SK-N-DZ (cell line): ENCODE results near the gene ORMDL1.
A peak's percentile ranks its signal among the peaks of the same experiment; 100 is the strongest.
"Not testable (repeated sequence)": the region's sequence is repeated elsewhere in the genome, so short reads cannot be mapped to it uniquely, and the experiment has no call there.

Experiments used
- DNase-seq: peaks from one replicate; pipeline ENCODE4 v3.0.0-alpha.2; 2015; ENCODE audit warnings: low spot score

The ORMDL1 gene

DNA sequence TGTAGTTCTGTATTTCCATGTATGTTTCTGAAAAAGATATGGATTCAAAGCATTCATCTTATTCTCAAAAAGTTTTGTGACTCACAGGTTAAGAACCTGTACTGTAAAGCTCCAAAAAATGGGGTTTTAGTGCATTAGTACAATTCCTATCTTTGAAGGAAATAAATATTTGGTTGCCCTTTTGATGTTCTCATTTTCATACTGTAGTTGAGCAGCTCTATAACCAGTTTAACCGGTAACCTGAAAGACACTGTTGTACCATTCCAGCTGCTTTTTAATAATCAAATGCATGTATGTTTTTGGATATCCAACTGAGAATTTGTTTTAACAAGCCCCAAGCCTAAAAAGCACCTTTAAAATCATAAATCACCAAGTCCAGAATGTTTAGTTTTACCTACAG, 11.9 kb downstream of the ORMDL1 start:
- no peak for DNase-seq

DNA sequence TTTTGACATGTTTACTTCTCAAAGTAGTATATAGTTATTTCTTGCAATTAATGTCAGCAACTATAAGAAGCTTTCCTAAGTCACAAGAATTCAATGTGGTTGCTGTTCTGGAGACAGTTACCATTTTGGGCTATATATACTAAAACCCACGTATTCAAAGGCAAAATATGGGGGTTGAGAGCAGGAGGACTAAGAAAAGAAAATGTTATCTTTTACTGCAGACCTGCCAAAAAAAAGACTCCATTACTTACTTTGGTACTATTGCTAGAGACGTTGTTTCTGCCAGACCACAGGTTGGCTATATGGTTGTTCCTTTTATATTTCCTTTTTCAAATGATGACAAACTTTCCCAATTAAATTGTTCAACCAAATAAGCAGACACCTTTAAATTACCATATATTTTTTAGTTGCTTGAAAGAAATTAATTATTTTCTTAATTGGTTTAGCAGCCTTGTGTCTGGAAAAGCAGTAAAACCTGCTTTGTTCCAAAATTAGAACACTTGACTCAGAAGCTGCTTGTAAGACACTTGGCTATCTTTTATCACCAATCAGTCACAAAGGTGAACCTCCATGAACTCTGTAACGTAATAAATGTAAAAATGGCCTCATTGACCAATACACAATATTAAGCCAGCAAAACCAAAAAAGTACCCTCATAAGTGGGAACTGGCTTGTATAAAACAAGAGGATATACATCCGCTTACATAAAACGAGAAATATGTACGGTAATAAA, 13.4 kb downstream of the ORMDL1 start:
- no peak for DNase-seq

DNA sequence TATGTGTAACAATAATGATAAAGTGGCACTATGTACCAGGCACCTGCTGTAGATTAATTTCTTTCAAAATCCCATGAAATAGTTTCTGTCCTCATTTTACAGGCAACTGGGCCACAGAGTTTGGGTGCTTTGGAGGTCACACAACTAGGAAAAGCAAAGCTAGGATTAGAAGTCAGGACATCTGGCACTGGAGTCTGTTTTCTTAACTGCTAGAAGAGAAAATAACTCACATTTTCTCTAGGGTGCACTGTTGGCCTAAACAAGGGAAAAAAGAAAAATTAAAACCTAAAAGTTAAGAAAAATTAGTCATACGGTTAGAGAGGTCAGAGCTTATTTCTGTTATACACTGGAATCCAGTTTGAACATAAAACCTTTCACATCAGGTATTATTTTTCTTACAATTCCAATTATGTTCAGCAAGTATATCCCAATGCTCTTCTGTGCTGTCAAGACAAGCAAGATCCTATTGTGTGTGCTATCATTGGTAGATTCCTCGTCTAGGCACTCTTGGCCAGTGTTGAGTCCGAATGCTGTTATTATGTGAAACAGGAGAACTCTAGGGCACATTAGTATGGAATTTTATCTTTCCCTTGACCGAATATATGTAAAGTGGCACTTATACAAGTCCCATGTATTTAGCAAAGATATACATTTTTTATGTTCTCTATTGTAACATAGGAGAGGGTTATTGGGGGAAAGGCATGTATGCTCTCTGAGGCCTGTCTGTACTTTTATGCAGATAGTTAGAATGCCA, 20.1 kb downstream of the ORMDL1 start:
- no peak for DNase-seq

- peak; percentile 97 for DNase-seq
These were observed 21.4 kb downstream of the ORMDL1 start, which contains the start of gene OSGEPL1 for GRCh38 chr2:189762551-189763298. OSGEPL1 (minus strand) TSS chr2:189762792; CDS start chr2:189761640, 1,152 bp downstream.

GRCh38 chr2:189762229-189762550, 21.9 kb downstream of the ORMDL1 start:
- no peak for DNase-seq

DNA sequence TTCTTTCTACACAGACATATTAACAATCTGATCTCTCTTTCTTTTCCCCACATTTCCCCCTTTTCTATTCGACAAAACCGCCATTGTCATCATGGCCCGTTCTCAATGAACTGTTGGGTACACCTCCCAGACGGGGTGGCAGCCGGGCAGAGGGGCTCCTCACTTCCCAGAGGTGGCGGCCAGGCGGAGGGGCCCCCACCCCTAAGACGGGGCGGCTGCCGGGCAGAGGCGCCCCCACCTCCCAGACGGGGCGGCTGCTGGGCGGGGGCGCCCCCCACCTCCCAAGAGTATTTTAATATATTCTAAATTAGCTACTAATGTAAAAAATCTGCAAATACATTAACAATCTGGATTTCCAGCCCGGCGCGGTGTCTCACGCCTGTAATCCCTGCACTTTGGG, 24.0 kb downstream of the ORMDL1 start:
- DNase-seq: not testable (repeated sequence)

DNA sequence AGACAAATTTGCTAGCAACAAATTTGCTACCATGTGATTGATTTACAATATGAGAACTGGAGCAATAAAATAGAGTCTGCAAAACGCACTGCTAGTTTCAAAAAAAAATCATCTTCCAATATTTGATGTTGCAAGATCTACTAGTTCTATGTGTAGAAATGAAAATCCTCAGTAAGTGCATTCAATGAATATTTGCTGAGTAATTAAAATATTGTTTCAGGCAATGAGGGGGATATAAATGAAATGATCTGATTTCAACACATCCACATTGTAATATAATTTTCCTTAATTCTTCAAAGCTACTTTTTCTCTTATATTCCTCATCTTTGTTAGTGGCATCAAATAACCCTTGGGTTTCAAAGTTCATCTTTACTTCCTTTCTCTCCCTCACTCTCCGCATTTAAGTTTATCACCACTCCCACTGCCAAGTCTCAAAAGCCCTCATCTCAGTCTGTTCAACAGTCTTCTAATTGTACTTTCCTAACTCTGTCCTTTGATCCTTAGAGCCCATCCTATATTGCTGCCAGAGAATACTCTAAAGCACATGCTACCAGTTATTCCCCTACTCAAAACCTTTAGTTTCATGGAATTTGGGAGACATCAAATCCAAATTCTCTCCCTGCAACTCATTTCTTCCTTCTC, 27.7 kb downstream of the ORMDL1 start:
- no peak for DNase-seq

DNA sequence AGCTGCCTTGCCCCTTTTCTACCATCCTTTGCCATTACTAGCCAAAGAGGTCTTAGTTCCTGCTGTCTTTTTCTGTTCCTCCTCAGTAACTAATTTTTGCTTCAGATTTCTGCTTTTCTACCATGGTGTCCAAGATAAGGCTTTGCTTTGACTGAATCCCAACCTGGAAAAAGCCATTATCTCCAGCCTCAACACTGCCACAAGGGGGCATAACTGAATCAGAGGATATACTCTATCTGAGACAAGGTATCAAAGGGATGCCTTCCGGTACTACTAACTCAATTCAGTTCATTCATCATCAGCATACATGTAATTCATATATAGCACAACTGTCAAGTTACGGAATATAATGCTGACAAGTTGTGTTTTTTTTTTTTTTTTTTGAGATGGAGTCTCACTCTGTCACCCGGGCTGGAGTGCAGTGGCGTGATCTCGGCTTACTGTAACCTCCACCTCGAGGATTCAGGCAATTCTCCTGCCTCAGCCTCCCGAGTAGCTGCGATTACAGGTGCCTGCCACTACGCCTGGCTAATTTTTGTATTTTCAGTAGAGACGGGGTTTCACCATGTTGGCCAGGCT, 33.0 kb downstream of the ORMDL1 start:
- DNase-seq: peak; percentile 41

GRCh38 chr2:189729430-189729829, 54.7 kb downstream of the ORMDL1 start:
- DNase-seq: no peak

GRCh38 chr2:189726849-189727248, 57.3 kb downstream of the ORMDL1 start:
- DNase-seq: no peak

DNA sequence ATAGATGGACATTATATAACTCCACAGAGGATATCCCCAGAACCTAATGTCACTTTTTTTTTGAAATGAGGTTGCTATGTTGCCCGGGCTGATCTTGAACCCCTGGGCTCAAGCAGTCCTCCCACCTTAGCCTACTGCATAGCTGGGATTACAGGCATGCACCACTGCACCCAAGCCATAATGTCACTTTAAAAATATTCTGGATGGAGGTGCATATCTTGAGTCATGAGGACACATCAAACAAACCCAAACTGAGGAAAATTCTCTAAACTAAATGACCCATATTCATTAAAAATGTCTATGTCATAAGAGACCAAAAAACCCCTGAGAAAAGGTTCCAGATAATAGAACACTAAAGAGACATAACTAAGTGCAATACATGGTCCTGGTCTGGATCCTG, 57.9 kb downstream of the ORMDL1 start:
- DNase-seq: no peak

GRCh38 chr2:189723192-189723591, 60.9 kb downstream of the ORMDL1 start:
- DNase-seq: no peak
